GM12878 (cell line): Measurements from ENCODE around the gene DHDH. TPM values are rescaled to one million over a fixed set of nuclear protein-coding genes. Genes with fewer than 3 reads are reported as not detected.
A peak's percentile ranks its signal among the peaks of the same experiment; 100 is the strongest.

Experiments used
- ATAC-seq: fragments of 200-7000 bp; cut with Tn5 transposase; 3 replicates; pipeline ENCODE4 v1.9.1; 2020; ENCODE audit warnings: mild to moderate bottlenecking, moderate library complexity
- BruUV-seq: library from RNA; stranded (reverse); fragments of 400-500 nt; replicated peaks from 2 replicates; lab custom pipeline; 2021; lab: Mats Ljungman, UMichigan
- CTCF ChIA-PET: fragments of 300-600 bp; sonication (Branson Sonifier 250); formaldehyde crosslinking; extraction: SDS; loops from one replicate; lab custom pipeline; 2021; ENCODE audit warnings: inconsistent platforms; lab: Yijun Ruan, JAX
- POLR2A ChIA-PET: fragments of 350-600 bp; formaldehyde crosslinking; extraction: SDS; loops from one replicate; lab custom pipeline; 2021; ENCODE audit warnings: inconsistent platforms; lab: Charles Lee
- RAD21 ChIA-PET: fragments of 300-600 bp; sonication (Branson Sonifier 250); formaldehyde crosslinking; loops from one replicate; lab custom pipeline; 2023; ENCODE audit warnings: antibody characterized with exemption; ENCODE audit not compliant: unreplicated experiment; lab: Charles Lee
- SMC1A ChIA-PET: fragments of 300-600 bp; sonication (Branson Sonifier 250); formaldehyde crosslinking; loops from one replicate; lab custom pipeline; 2023; ENCODE audit not compliant: unreplicated experiment, uncharacterized antibody; lab: Charles Lee
- DNase-seq: peaks from one replicate; pipeline ENCODE4 v3.0.0-alpha.2; 2011; ENCODE audit warnings: low read depth, low spot score
- FAIRE-seq: peaks from 3 replicates; lab custom pipeline; 2011; peaks lifted over from hg19 to GRCh38; lab: Jason Lieb, UNC
- H2AFZ ChIP-seq: 2 replicates; pipeline ENCODE4 v1.6.0; 2011; ENCODE audit warnings: low read depth, low read length, control low read depth; ENCODE audit not compliant: control insufficient read depth
- H3K27ac ChIP-seq: 2 replicates; pipeline ENCODE4 v1.5.1; 2011; ENCODE audit warnings: control low read depth; ENCODE audit not compliant: control insufficient read depth, insufficient read depth
- H3K27me3 ChIP-seq, 2 experiments: replicated peaks in 1 of 2; 2 replicates each; pipeline versions ENCODE4 v1.6.0 to v1.6.1; 2011; ENCODE audit warnings: low read length in 1 of 2; ENCODE audit not compliant: control insufficient read depth in 2 of 2, insufficient read depth in 2 of 2
- H3K36me3 ChIP-seq, 2 experiments: 2 replicates each; pipeline ENCODE4 v1.5.1; 2011; ENCODE audit warnings: low read length in 1 of 2; ENCODE audit not compliant: control insufficient read depth in 2 of 2, insufficient read depth in 2 of 2
- H3K4me1 ChIP-seq: 2 replicates; pipeline ENCODE4 v1.6.1; 2011; ENCODE audit warnings: mild to moderate bottlenecking, low read length, moderate library complexity, mixed read lengths; ENCODE audit not compliant: control insufficient read depth, insufficient read depth
- H3K4me2 ChIP-seq: 2 replicates; pipeline ENCODE4 v1.6.0; 2011; ENCODE audit warnings: control low read depth; ENCODE audit not compliant: control insufficient read depth, insufficient read depth
- H3K4me3 ChIP-seq: fragments of 200-600 bp; sonication (generic); 2 replicates; pipeline ENCODE4 v1.5.1; 2016
- H3K79me2 ChIP-seq: 2 replicates; pipeline ENCODE4 v1.6.0; 2011; ENCODE audit warnings: low read length; ENCODE audit not compliant: control insufficient read depth, insufficient read depth
- H3K9ac ChIP-seq: 2 replicates; pipeline ENCODE4 v1.8.0; 2011; ENCODE audit warnings: low read length, control low read depth, mixed read lengths; ENCODE audit not compliant: control insufficient read depth, insufficient read depth
- H3K9me3 ChIP-seq: replicated peaks from 3 replicates; pipeline ENCODE4 v1.5.1; 2011; ENCODE audit warnings: mild to moderate bottlenecking, low read length; ENCODE audit not compliant: control insufficient read depth, insufficient read depth
- H4K20me1 ChIP-seq: 2 replicates; pipeline ENCODE4 v1.6.0; 2011; ENCODE audit not compliant: control insufficient read depth, insufficient read depth
- CBFB ChIP-seq: IDR thresholded peaks from 2 replicates; pipeline ENCODE4 v1.6.1; 2016; ENCODE audit warnings: antibody characterized with exemption, low read depth
- CHD4 ChIP-seq: fragments of 200-600 bp; sonication (generic); IDR thresholded peaks from 2 replicates; pipeline ENCODE4 v1.6.1; 2016; ENCODE audit warnings: mild to moderate bottlenecking
- NFIC ChIP-seq: IDR thresholded peaks from 2 replicates; pipeline ENCODE4 v1.6.1; 2012; ENCODE audit warnings: low read depth, mild to moderate bottlenecking, inconsistent platforms, low read length, moderate library complexity
- NFYA ChIP-seq: IDR thresholded peaks from 2 replicates; pipeline ENCODE4 v1.6.1; 2011; ENCODE audit warnings: low read depth, mild to moderate bottlenecking, low read length, improper control_type of control experiment, borderline replicate concordance
- RAD21 ChIP-seq: IDR thresholded peaks from 2 replicates; pipeline ENCODE4 v1.6.1; 2011; ENCODE audit warnings: mild to moderate bottlenecking, low read depth, low read length, moderate library complexity; ENCODE audit not compliant: insufficient read depth
- SPI1 ChIP-seq: IDR thresholded peaks from 2 replicates; pipeline ENCODE4 v1.6.1; 2011; ENCODE audit warnings: low read depth, mild to moderate bottlenecking, low read length, moderate library complexity, borderline replicate concordance; ENCODE audit not compliant: insufficient read depth
- SUPT20H ChIP-seq: IDR thresholded peaks from 2 replicates; pipeline ENCODE4 v1.6.1; 2011; ENCODE audit warnings: low read depth, mild to moderate bottlenecking, low read length, moderate library complexity, borderline replicate concordance; ENCODE audit not compliant: control insufficient read depth
- WGBS: methylation state at CpG from one replicate; pipeline ENCODE4 v1.1.6; 2016; ENCODE audit warnings: low lambda C conversion rate; ENCODE audit not compliant: insufficient replicate concordance, insufficient coverage; ENCODE audit errors: missing lambda C conversion rate; 5-methylcytosine and 5-hydroxymethylcytosine counted together
- in situ Hi-C: fragments of 300-500 bp; cut with MboI; formaldehyde crosslinking; loops from 9 replicates; pipeline ENCODE4 v1.14.3; 2018; ENCODE audit warnings: mixed read lengths
- intact Hi-C: fragments of 100-400 bp; cut with micrococcal nuclease; formaldehyde crosslinking; loops from one replicate; pipeline ENCODE4 v1.14.2; 2022; ENCODE audit not compliant: unreplicated experiment
- polyA plus RNA-seq, 11 experiments: library from polyadenylated mRNA; depleted of rRNA in 4 of 11; unstranded in 6 of 11; stranded (reverse) in 5 of 11; fragments of >200 nt; fragmentation: Nextera tagmentation in 4 of 11; fragmentation: Illumina TruSeq in 1 of 11; extraction: Ambion mirVana in 4 of 11; extraction: Trizol in 1 of 11; gene quantifications; 1 replicate in 1 of 11; 2 replicates in 10 of 11; pipeline versions ENCODE4 v1.2.1 to v1.2.3, GENCODE V29; 2011 to 2016; ENCODE audit warnings: inconsistent platforms in 2 of 11, missing spikeins in 2 of 11, low read depth in 1 of 11
- total RNA-seq, 4 experiments: library from RNA; depleted of rRNA in 3 of 4; stranded (reverse); fragments of >200 nt in 3 of 4; fragmentation: Illumina TruSeq in 1 of 4; extraction: Trizol in 1 of 4; gene quantifications; 2 replicates each; pipeline versions ENCODE4 v1.2.1 to v1.2.3, GENCODE V29; 2013 to 2021
- TF ChIP-seq, protein P1 (sequence below), 3 experiments: IDR thresholded peaks in 2 of 3; conservative IDR thresholded peaks in 1 of 3; 2 replicates each; pipeline ENCODE4 v1.5.1; 2011; ENCODE audit warnings: low read depth in 3 of 3, low read length in 3 of 3, mild to moderate bottlenecking in 3 of 3, control low read depth in 2 of 3, moderate library complexity in 2 of 3, inconsistent platforms in 1 of 3, mixed read lengths in 1 of 3; ENCODE audit not compliant: control insufficient read depth in 2 of 3, insufficient read depth in 1 of 3; ENCODE audit errors: extremely low read depth in 1 of 3
- TF ChIP-seq, protein P2 (sequence below): fragments of 450-650 bp; formaldehyde crosslinking; IDR thresholded peaks from 2 replicates; pipeline ENCODE4 v1.4.0; 2020; ENCODE audit warnings: mild to moderate bottlenecking, moderate library complexity

The DHDH gene
- total and polyA plus RNA-seq, 10 of the 15 experiments (the other 5 are each of a cell fraction or from before 2014, with no cell fraction given), result 0.13 to 0.21 (median 0.15) TPM; not detected in 7

DNA sequence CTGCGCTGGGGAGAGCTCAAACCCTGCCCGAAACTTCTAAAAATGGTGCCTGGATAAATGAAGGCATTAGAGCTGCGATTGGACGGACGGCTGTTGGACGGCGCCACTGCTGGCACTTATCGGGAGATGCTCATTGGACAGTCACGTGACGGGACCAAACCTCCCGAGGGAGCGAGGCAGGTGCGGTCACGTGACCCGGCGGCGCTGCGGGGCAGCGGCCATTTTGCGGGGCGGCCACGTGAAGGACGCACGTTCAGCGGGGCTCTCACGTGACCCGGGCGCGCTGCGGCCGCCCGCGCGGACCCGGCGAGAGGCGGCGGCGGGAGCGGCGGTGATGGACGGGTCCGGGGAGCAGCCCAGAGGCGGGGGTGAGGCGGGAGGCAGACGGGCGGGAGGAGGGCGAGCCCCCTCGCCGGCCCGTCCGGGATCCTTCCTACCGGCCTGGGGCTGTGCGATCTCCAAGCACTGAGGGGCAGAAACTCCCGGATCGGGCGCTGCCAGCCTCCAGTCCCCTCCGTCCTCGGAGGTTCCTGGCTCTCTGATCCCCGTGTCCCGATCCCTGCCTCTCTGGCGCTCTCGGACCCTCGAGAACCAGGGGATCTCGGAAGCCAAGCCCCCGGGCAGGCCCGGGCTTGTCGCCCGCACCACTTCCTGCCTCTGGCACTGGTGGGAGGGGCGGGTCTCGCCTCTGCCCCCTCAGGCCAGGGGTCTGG is 21.3 kb downstream of the DHDH start, which contains the start of gene BAX (continued):
- TF ChIP-seq SUPT20H (no peak), NFIC (peak; percentile 39; the same call in 1 of the 2 replicates), CHD4 (no peak)
- TF ChIP-seq, protein P1, sequence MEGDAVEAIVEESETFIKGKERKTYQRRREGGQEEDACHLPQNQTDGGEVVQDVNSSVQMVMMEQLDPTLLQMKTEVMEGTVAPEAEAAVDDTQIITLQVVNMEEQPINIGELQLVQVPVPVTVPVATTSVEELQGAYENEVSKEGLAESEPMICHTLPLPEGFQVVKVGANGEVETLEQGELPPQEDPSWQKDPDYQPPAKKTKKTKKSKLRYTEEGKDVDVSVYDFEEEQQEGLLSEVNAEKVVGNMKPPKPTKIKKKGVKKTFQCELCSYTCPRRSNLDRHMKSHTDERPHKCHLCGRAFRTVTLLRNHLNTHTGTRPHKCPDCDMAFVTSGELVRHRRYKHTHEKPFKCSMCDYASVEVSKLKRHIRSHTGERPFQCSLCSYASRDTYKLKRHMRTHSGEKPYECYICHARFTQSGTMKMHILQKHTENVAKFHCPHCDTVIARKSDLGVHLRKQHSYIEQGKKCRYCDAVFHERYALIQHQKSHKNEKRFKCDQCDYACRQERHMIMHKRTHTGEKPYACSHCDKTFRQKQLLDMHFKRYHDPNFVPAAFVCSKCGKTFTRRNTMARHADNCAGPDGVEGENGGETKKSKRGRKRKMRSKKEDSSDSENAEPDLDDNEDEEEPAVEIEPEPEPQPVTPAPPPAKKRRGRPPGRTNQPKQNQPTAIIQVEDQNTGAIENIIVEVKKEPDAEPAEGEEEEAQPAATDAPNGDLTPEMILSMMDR (IDR thresholded peaks at IDR 0.05 in 2 of 3, conservative IDR thresholded peaks at IDR 0.05 in 1 of 3; ENCODE audit: control insufficient read depth in 2 of 3, extremely low read depth in 1 of 3, insufficient read depth in 1 of 3, low read depth in 3 of 3, low read length in 3 of 3), result peak in 1 of 3 experiments; percentile 18; a peak in 1 of 6 replicates
- TF ChIP-seq, all 136 proteins: peak for 66

DNA sequence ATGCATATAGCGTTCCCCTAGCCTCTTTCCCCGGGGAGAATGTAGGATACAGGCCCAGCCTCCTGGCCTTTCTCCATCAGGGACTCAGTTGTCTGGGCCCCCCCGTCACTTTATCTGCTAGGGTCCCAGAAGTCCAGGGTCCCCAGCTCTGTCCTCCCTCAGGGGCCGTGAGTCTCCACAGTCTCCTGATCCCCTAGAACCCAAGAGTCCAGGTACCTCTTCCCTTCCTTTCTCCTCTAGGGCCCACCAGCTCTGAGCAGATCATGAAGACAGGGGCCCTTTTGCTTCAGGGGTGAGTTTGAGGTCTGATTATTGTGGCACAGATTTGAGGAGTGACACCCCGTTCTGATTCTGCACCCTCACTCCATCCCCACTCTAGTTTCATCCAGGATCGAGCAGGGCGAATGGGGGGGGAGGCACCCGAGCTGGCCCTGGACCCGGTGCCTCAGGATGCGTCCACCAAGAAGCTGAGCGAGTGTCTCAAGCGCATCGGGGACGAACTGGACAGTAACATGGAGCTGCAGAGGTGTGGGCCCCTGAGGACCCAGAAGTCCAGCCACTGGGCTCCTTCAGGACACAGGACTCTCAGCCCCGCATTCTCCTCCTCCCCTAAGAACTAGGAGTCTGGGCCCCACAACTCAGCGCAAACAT is 21.9 kb downstream of the DHDH start:
- FAIRE-seq (no peak), ATAC-seq (no peak), DNase-seq (no peak)
- Histone ChIP-seq H3K27me3 (no peaks in the 10 kb centered on the region), H4K20me1 (no peaks in the 10 kb centered on the region), H2AFZ (peak overlapping the region; percentile 75; the same call in 1 of the 2 replicates), H3K79me2 (peaks cover 23% of the 10 kb centered on the region), H3K4me1 (peaks cover 5% of the 10 kb centered on the region; the same call in 1 of the 2 replicates), H3K27ac (peak overlapping the region; percentile 99), H3K36me3 (no peaks in the 10 kb centered on the region; a peak in 1 of 4 replicates), H3K9me3 (no peaks in the 10 kb centered on the region), H3K4me2 (peak overlapping the region; percentile 99), H3K9ac (peak overlapping the region; percentile 100), H3K4me3 (peak overlapping the region; percentile 98)
- ChIA-PET POLR2A (interaction anchor here (0.5 to 2.7 kb wide), 6 partner anchors 8 to 81 kb away, joined by 3 to 13 read pairs (median 8); partner anchors contain the start of genes DHDH, FTL and NUCB1), RAD21 (interaction anchor here (0.9 to 2.4 kb wide), 2 partner anchors 9 to 56 kb away, joined by 3 to 8 read pairs; partner anchors contain the start of gene NUCB1), CTCF (interaction anchor here (1.6 to 2.1 kb wide), 3 partner anchors 11 to 167 kb away, joined by 4 to 10 read pairs (median 7); no protein-coding TSS in a partner anchor), SMC1A (interaction anchor here (1.1 to 1.9 kb wide), 5 partner anchors 23 to 167 kb away, joined by 3 to 6 read pairs (median 3); partner anchors contain the start of gene NUCB1)
- no TSS peak for BruUV-seq
- intact Hi-C loops, result no loop called here
- 38% methylated on average over 16 of the region's 16 CpGs for WGBS
- in situ Hi-C loops, result no loop called here
- TF ChIP-seq RAD21 (no peak), NFYA (no peak), CBFB (0 out of 2 replicates have a peak, but pooled peaks have one; percentile 14), NFIC (no peak), SPI1 (no peak)
- TF ChIP-seq, protein P2, sequence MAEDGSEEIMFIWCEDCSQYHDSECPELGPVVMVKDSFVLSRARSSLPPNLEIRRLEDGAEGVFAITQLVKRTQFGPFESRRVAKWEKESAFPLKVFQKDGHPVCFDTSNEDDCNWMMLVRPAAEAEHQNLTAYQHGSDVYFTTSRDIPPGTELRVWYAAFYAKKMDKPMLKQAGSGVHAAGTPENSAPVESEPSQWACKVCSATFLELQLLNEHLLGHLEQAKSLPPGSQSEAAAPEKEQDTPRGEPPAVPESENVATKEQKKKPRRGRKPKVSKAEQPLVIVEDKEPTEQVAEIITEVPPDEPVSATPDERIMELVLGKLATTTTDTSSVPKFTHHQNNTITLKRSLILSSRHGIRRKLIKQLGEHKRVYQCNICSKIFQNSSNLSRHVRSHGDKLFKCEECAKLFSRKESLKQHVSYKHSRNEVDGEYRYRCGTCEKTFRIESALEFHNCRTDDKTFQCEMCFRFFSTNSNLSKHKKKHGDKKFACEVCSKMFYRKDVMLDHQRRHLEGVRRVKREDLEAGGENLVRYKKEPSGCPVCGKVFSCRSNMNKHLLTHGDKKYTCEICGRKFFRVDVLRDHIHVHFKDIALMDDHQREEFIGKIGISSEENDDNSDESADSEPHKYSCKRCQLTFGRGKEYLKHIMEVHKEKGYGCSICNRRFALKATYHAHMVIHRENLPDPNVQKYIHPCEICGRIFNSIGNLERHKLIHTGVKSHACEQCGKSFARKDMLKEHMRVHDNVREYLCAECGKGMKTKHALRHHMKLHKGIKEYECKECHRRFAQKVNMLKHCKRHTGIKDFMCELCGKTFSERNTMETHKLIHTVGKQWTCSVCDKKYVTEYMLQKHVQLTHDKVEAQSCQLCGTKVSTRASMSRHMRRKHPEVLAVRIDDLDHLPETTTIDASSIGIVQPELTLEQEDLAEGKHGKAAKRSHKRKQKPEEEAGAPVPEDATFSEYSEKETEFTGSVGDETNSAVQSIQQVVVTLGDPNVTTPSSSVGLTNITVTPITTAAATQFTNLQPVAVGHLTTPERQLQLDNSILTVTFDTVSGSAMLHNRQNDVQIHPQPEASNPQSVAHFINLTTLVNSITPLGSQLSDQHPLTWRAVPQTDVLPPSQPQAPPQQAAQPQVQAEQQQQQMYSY (CRISPR knock-in tag), result no peak
